HuH-7.5 (cell line): ENCODE data around the gene LRRC51.

Experiments used
- DNase-seq: peaks from one replicate; pipeline ENCODE4 v3.0.0; 2011; ENCODE audit warnings: low spot score

LRRC51 gene

GRCh38 chr11:72080326-72081183 is at the start of gene LRRC51, which contains the start of gene NUMA1:
Gene LRRC51 (plus strand): TSS chr11:72080850. CDS start chr11:72089084, 8,234 bp downstream.
Gene NUMA1 (minus strand): TSS chr11:72080542. CDS start chr11:72035943, 44,599 bp downstream.
- peak; percentile 71 for DNase-seq

- DNase-seq = no peak
These were observed 44.0 kb upstream of the LRRC51 start for GRCh38 chr11:72036687-72037086.

- no peak for DNase-seq
These were observed 42.9 kb upstream of the LRRC51 start for GRCh38 chr11:72037554-72038311.

- DNase-seq = no peak
These were observed 42.2 kb upstream of the LRRC51 start for GRCh38 chr11:72038491-72038890.

- DNase-seq = no peak
These were observed 41.4 kb upstream of the LRRC51 start for GRCh38 chr11:72039031-72039855.

- DNase-seq = no peak
These were observed 40.7 kb upstream of the LRRC51 start for GRCh38 chr11:72039856-72040401.

GRCh38 chr11:72040491-72041363 is 39.9 kb upstream of the LRRC51 start:
- DNase-seq = peak; percentile 42

GRCh38 chr11:72041364-72042063 is 39.1 kb upstream of the LRRC51 start:
- DNase-seq = peak; percentile 19

GRCh38 chr11:72042064-72042745 is 38.4 kb upstream of the LRRC51 start:
- no peak for DNase-seq

- DNase-seq = no peak
These were observed 34.8 kb upstream of the LRRC51 start for GRCh38 chr11:72045849-72046248.

GRCh38 chr11:72048766-72049460 is 31.7 kb upstream of the LRRC51 start:
- DNase-seq = no peak

GRCh38 chr11:72058416-72059034 is 22.1 kb upstream of the LRRC51 start:
- DNase-seq = no peak

- no peak for DNase-seq
These were observed 18.8 kb upstream of the LRRC51 start for GRCh38 chr11:72061739-72062396.

GRCh38 chr11:72066855-72067254 is 13.8 kb upstream of the LRRC51 start:
- DNase-seq = no peak

GRCh38 chr11:72067266-72067665 is 13.4 kb upstream of the LRRC51 start:
- DNase-seq = no peak

- DNase-seq = no peak
These were observed 13.0 kb upstream of the LRRC51 start for GRCh38 chr11:72067676-72068075.

- DNase-seq = no peak
These were observed 11.4 kb upstream of the LRRC51 start for GRCh38 chr11:72069200-72069599.

GRCh38 chr11:72069787-72070251 is 10.8 kb upstream of the LRRC51 start:
- DNase-seq = no peak
